T-cell (primary cell): ENCODE data around the gene PTCH1. TPM values are rescaled to one million over a fixed set of nuclear protein-coding genes. Genes with fewer than 3 reads are reported as not detected.

ENCODE experiments used
- ATAC-seq, 4 experiments: fragments of 200-7000 bp in 3 of 4; fragments of 150-1000 bp in 1 of 4; cut with Tn5 transposase; replicated peaks in 1 of 4; 1 replicate in 3 of 4; 2 replicates in 1 of 4; pipeline ENCODE4 v1.10.0; 2021; ENCODE audit warnings: moderate library complexity in 3 of 4, mild to moderate bottlenecking in 2 of 4, moderate number of reproducible peaks in 1 of 4
- CTCF ChIA-PET, 2 donors: fragments of 300-600 bp; sonication (Branson Sonifier 250); formaldehyde crosslinking; loops; one replicate each; lab custom pipeline; 2022; ENCODE audit warnings: antibody characterized with exemption in 2 of 2; lab: Charles Lee
- POLR2A ChIA-PET, 2 donors: fragments of 300-600 bp; sonication (Branson Sonifier 250); formaldehyde crosslinking; loops; one replicate each; lab custom pipeline; 2022; ENCODE audit warnings: antibody characterized with exemption in 2 of 2; lab: Charles Lee
- DNase-seq, 35 experiments: peaks; one replicate each; pipeline versions ENCODE4 v3.0.0 to v3.0.0-alpha.2; 2013 to 2023
- H3K27ac ChIP-seq: one replicate; pipeline ENCODE4 v1.5.1; 2013; ENCODE audit warnings: low read length
- H3K27me3 ChIP-seq, 2 experiments: replicated peaks in 1 of 2; 1 replicate in 1 of 2; 2 replicates in 1 of 2; pipeline versions ENCODE4 v1.6.1 to v1.7.0; 2013; ENCODE audit warnings: low read length in 1 of 2, mixed read lengths in 1 of 2; ENCODE audit not compliant: control insufficient read depth in 2 of 2, insufficient read depth in 2 of 2; ENCODE audit errors: extremely low read depth in 1 of 2
- H3K36me3 ChIP-seq, 2 donors: 1 replicate in 1 of 2; 2 replicates in 1 of 2; pipeline versions ENCODE4 v1.6.1 to v1.7.0; 2013; ENCODE audit warnings: low read length in 1 of 2; ENCODE audit not compliant: control insufficient read depth in 2 of 2, insufficient read depth in 1 of 2; ENCODE audit errors: extremely low read depth in 1 of 2
- H3K4me1 ChIP-seq, 2 experiments: 1 replicate in 1 of 2; 2 replicates in 1 of 2; pipeline versions ENCODE4 v1.6.1 to v1.7.0; 2013; ENCODE audit warnings: low read length in 2 of 2, mixed read lengths in 1 of 2; ENCODE audit not compliant: insufficient read depth in 2 of 2, control insufficient read depth in 1 of 2; ENCODE audit errors: extremely low read depth in 1 of 2
- H3K4me3 ChIP-seq, 2 donors: 1 replicate in 1 of 2; 2 replicates in 1 of 2; pipeline versions ENCODE4 v1.5.1 to v1.7.0; 2013; ENCODE audit warnings: mild to moderate bottlenecking in 2 of 2, low read length in 1 of 2, moderate library complexity in 1 of 2; ENCODE audit not compliant: control insufficient read depth in 1 of 2; ENCODE audit errors: extremely low read depth in 1 of 2
- H3K9me3 ChIP-seq: 2 replicates; pipeline ENCODE4 v1.7.0; 2013
- H3K27ac Mint-ChIP-seq, 2 donors: one replicate each; pipeline ENCODE4 v1.8.0; 2020 to 2021; ENCODE audit warnings: mild to moderate bottlenecking in 2 of 2, mixed read lengths in 2 of 2
- H3K27me3 Mint-ChIP-seq, 2 donors: one replicate each; pipeline ENCODE4 v1.8.0; 2021 to 2022; ENCODE audit warnings: mixed read lengths in 2 of 2
- H3K36me3 Mint-ChIP-seq: one replicate; pipeline ENCODE4 v1.8.0; 2021; ENCODE audit warnings: mixed read lengths
- H3K4me1 Mint-ChIP-seq, 3 donors: one replicate each; pipeline ENCODE4 v1.8.0; 2020 to 2022; ENCODE audit warnings: mixed read lengths in 3 of 3, mild to moderate bottlenecking in 1 of 3
- H3K4me3 Mint-ChIP-seq, 3 donors: one replicate each; pipeline ENCODE4 v1.8.0; 2020 to 2022; ENCODE audit warnings: mild to moderate bottlenecking in 3 of 3, mixed read lengths in 3 of 3, moderate library complexity in 3 of 3
- H3K9me3 Mint-ChIP-seq, 3 donors: one replicate each; pipeline ENCODE4 v1.8.0; 2020 to 2022; ENCODE audit warnings: mixed read lengths in 3 of 3
- WGBS: methylation state at CpG from one replicate; pipeline ENCODE4 v1.1.5; 2013; ENCODE audit warnings: missing lambda C conversion rate; ENCODE audit not compliant: insufficient coverage; 5-methylcytosine and 5-hydroxymethylcytosine counted together
- total RNA-seq, 35 experiments: library from RNA in 6 of 35; stranded (reverse) in 6 of 35; fragments of 120-200 nt in 1 of 35; gene quantifications; one replicate each; pipeline versions ENCODE4 v1.2.1 to v1.2.4 and lab custom pipeline; 2013 to 2026

The PTCH1 gene
- total RNA-seq, 5 donors from 2014 or later (not counting 1 experiment from before 2014, with no cell fraction given), result 23.4 to 35.5 (median 29.2) TPM

- Histone ChIP-seq H3K4me1 (peaks cover 14 to 31% of the 10 kb centered on the region in 2 experiments), H3K27me3 (peaks cover 0 to 3% of the 10 kb centered on the region in 2 experiments), H3K9me3 (no peaks in the 10 kb centered on the region), H3K4me3 (no peak overlapping the region), H3K36me3 (peaks cover 0 to 65% of the 10 kb centered on the region in 2 donors), H3K27ac (no peak overlapping the region)
- WGBS, result 98% methylated on average over 4 of the region's 6 CpGs
- Mint-ChIP-seq H3K4me1 (peaks cover 25 to 33% (median 30%) of the 10 kb centered on the region in 3 donors), H3K4me3 (no peak overlapping the region), H3K27ac (no peak overlapping the region), H3K9me3 (no peaks in the 10 kb centered on the region), H3K27me3 (peaks cover 3 to 4% of the 10 kb centered on the region in 2 donors), H3K36me3 (peaks cover 60% of the 10 kb centered on the region)
- POLR2A ChIA-PET, result no interaction called here
- ATAC-seq (no peak), DNase-seq (no peak)
- CTCF ChIA-PET, result no interaction called here
Measured at GRCh38 chr9:95458666-95459065, 58.1 kb downstream of the PTCH1 start.

GRCh38 chr9:95457769-95458168, 59.0 kb downstream of the PTCH1 start:
- H3K4me3 ChIP-seq, result no peak overlapping the region
- ATAC-seq (no peak), DNase-seq (no peak)
- CTCF ChIA-PET, result no interaction called here
- peaks cover 0 to 3% of the 10 kb centered on the region in 2 experiments for H3K27me3 ChIP-seq
- POLR2A ChIA-PET, result interaction anchor here (0.6 kb wide), 2 partner anchors 15 to 166 kb away, joined by 4 to 7 read pairs; no protein-coding TSS in a partner anchor
- no peaks in the 10 kb centered on the region for H3K9me3 ChIP-seq
- 100% methylated on average over 1 of the region's 12 CpGs for WGBS
- Mint-ChIP-seq H3K27ac (no peak overlapping the region), H3K27me3 (peaks cover 3 to 4% of the 10 kb centered on the region in 2 donors), H3K36me3 (peaks cover 66% of the 10 kb centered on the region), H3K4me3 (no peak overlapping the region), H3K4me1 (peaks cover 17 to 24% (median 21%) of the 10 kb centered on the region in 3 donors), H3K9me3 (no peaks in the 10 kb centered on the region)
- H3K36me3 ChIP-seq, result peaks cover 0 to 74% of the 10 kb centered on the region in 2 donors
- no peak overlapping the region for H3K27ac ChIP-seq
- H3K4me1 ChIP-seq, result peaks cover 9 to 22% of the 10 kb centered on the region in 2 experiments

- Mint-ChIP-seq H3K4me3 (no peak overlapping the region), H3K27me3 (peaks cover 3 to 4% of the 10 kb centered on the region in 2 donors), H3K9me3 (no peaks in the 10 kb centered on the region), H3K27ac (no peak overlapping the region), H3K4me1 (peaks cover 1 to 4% (median 2%) of the 10 kb centered on the region in 3 donors), H3K36me3 (peaks cover 75% of the 10 kb centered on the region)
- no peak for ATAC-seq
- H3K27me3 ChIP-seq, result no peaks in the 10 kb centered on the region
- H3K4me3 ChIP-seq, result no peak overlapping the region
- no peak overlapping the region for H3K27ac ChIP-seq
- 92% methylated on average over 7 of the region's 9 CpGs for WGBS
- DNase-seq, result no peak
- POLR2A ChIA-PET, result no interaction called here
- H3K36me3 ChIP-seq, result peaks cover 0 to 75% of the 10 kb centered on the region in 2 donors
- H3K4me1 ChIP-seq, result peaks cover 0 to 2% of the 10 kb centered on the region in 2 experiments
- no peaks in the 10 kb centered on the region for H3K9me3 ChIP-seq
- CTCF ChIA-PET, result interaction anchor here in 1 of 2 donors (0.5 kb wide), 1 partner anchor 763 kb away, joined by 6 read pairs; no protein-coding TSS in a partner anchor
Measured at GRCh38 chr9:95455714-95456113, 61.1 kb downstream of the PTCH1 start.

- Histone ChIP-seq H3K36me3 (peaks cover 0 to 69% of the 10 kb centered on the region in 2 donors), H3K4me3 (no peak overlapping the region), H3K4me1 (peaks cover 0 to 2% of the 10 kb centered on the region in 2 experiments), H3K9me3 (no peaks in the 10 kb centered on the region), H3K27me3 (peaks cover 0 to 9% of the 10 kb centered on the region in 2 experiments), H3K27ac (no peak overlapping the region)
- H3K27ac Mint-ChIP-seq, result no peak overlapping the region
- no peaks in the 10 kb centered on the region for H3K4me1 Mint-ChIP-seq
- WGBS, result 96% methylated on average over 4 of the region's 4 CpGs
- ATAC-seq (no peak), DNase-seq (no peak)
- H3K27me3 Mint-ChIP-seq, result no peaks in the 10 kb centered on the region
- no peak overlapping the region for H3K4me3 Mint-ChIP-seq
- H3K36me3 Mint-ChIP-seq, result peaks cover 60% of the 10 kb centered on the region
- H3K9me3 Mint-ChIP-seq, result no peaks in the 10 kb centered on the region
- ChIA-PET POLR2A (no interaction called here), CTCF (no interaction called here)
Measured at GRCh38 chr9:95452176-95452575, 64.6 kb downstream of the PTCH1 start.

- Mint-ChIP-seq H3K36me3 (peaks cover 60% of the 10 kb centered on the region), H3K9me3 (no peaks in the 10 kb centered on the region), H3K4me3 (no peak overlapping the region), H3K4me1 (no peaks in the 10 kb centered on the region), H3K27me3 (no peaks in the 10 kb centered on the region), H3K27ac (no peak overlapping the region)
- Histone ChIP-seq H3K4me3 (no peak overlapping the region), H3K9me3 (no peaks in the 10 kb centered on the region), H3K4me1 (peaks cover 0 to 2% of the 10 kb centered on the region in 2 experiments), H3K27ac (no peak overlapping the region), H3K36me3 (peaks cover 0 to 70% of the 10 kb centered on the region in 2 donors), H3K27me3 (peaks cover 0 to 10% of the 10 kb centered on the region in 2 experiments)
- POLR2A ChIA-PET, result no interaction called here
- 100% methylated on average over 2 of the region's 2 CpGs for WGBS
- DNase-seq (no peak), ATAC-seq (no peak)
- CTCF ChIA-PET, result no interaction called here
Measured at GRCh38 chr9:95451065-95451426, 65.7 kb downstream of the PTCH1 start.

GRCh38 chr9:95450171-95451064, 66.4 kb downstream of the PTCH1 start:
- H3K4me1 Mint-ChIP-seq, result no peaks in the 10 kb centered on the region
- peaks cover 0 to 2% of the 10 kb centered on the region in 2 experiments for H3K4me1 ChIP-seq
- WGBS, result 97% methylated on average over 5 of the region's 11 CpGs
- H3K27ac ChIP-seq, result no peak overlapping the region
- H3K36me3 Mint-ChIP-seq, result peaks cover 58% of the 10 kb centered on the region
- H3K9me3 Mint-ChIP-seq, result no peaks in the 10 kb centered on the region
- DNase-seq (no peak), ATAC-seq (no peak)
- no peak overlapping the region for H3K27ac Mint-ChIP-seq
- H3K4me3 Mint-ChIP-seq, result no peak overlapping the region
- no peaks in the 10 kb centered on the region for H3K27me3 Mint-ChIP-seq
- peaks cover 0 to 67% of the 10 kb centered on the region in 2 donors for H3K36me3 ChIP-seq
- POLR2A ChIA-PET, result no interaction called here
- H3K9me3 ChIP-seq, result no peaks in the 10 kb centered on the region
- CTCF ChIA-PET, result no interaction called here
- H3K4me3 ChIP-seq, result no peak overlapping the region
- peaks cover 0 to 10% of the 10 kb centered on the region in 2 experiments for H3K27me3 ChIP-seq
